Measurements from ENCODE around the gene PPP1R16B.

Gene PPP1R16B

GRCh38 chr20:38809942-38810341 is 4.4 kb downstream of the PPP1R16B start:
- Histone ChIP-seq H3K27me3 (ENCODE audit: control insufficient read depth, low read length) (no peaks in the 10 kb centered on the region), H3K36me3 (ENCODE audit: control insufficient read depth, low read length) (peaks cover 84% of the 10 kb centered on the region), H3K4me1 (ENCODE audit: control insufficient read depth, low read length) (peaks cover 77% of the 10 kb centered on the region), H3K4me2 (ENCODE audit: low read length) (peak overlapping the region; percentile 87), H3K27ac (ENCODE audit: low read depth, low read length) (no peak overlapping the region), H3K79me2 (ENCODE audit: control insufficient read depth, low read length) (peaks cover 93% of the 10 kb centered on the region), H3K4me3 (ENCODE audit: low read length) (peak overlapping the region; percentile 18; the same call in 1 of the 2 replicates), H4K20me1 (ENCODE audit: control insufficient read depth, insufficient read depth, low read depth, low read length) (peaks cover 41% of the 10 kb centered on the region), H3F3A (ENCODE audit: control insufficient read depth, insufficient read depth) (0 out of 2 replicates have a peak, but pooled peaks cover 2% of the 10 kb centered on the region), H3K9me2 (replicated peaks; ENCODE audit: control insufficient read depth, low read length) (no peaks in the 10 kb centered on the region), H3K9me3 (ENCODE audit: control insufficient read depth, insufficient read depth, low read length) (no peaks in the 10 kb centered on the region)
- TF ChIP-seq CTCF (IDR thresholded peaks at IDR 0.05; ENCODE audit: low read depth, low read length, poor library complexity, severe bottlenecking) (no peak), EZH2phosphoT487 (IDR thresholded peaks at IDR 0.05; ENCODE audit: borderline replicate concordance, low read length) (no peak)

GRCh38 chr20:38810926-38811630 is 5.6 kb downstream of the PPP1R16B start:
- Histone ChIP-seq H3K4me1 (ENCODE audit: control insufficient read depth, low read length) (peaks cover 74% of the 10 kb centered on the region), H3F3A (ENCODE audit: control insufficient read depth, insufficient read depth) (0 out of 2 replicates have a peak, but pooled peaks cover 2% of the 10 kb centered on the region), H4K20me1 (ENCODE audit: control insufficient read depth, insufficient read depth, low read depth, low read length) (peaks cover 48% of the 10 kb centered on the region), H3K4me3 (ENCODE audit: low read length) (peak overlapping the region; percentile 18; the same call in 1 of the 2 replicates), H3K27ac (ENCODE audit: low read depth, low read length) (no peak overlapping the region), H3K27me3 (ENCODE audit: control insufficient read depth, low read length) (no peaks in the 10 kb centered on the region), H3K4me2 (ENCODE audit: low read length) (peak overlapping the region; percentile 29), H3K36me3 (ENCODE audit: control insufficient read depth, low read length) (peaks cover 90% of the 10 kb centered on the region), H3K79me2 (ENCODE audit: control insufficient read depth, low read length) (peaks cover 99% of the 10 kb centered on the region), H3K9me2 (replicated peaks; ENCODE audit: control insufficient read depth, low read length) (no peaks in the 10 kb centered on the region), H3K9me3 (ENCODE audit: control insufficient read depth, insufficient read depth, low read length) (no peaks in the 10 kb centered on the region)
- no peak for TF ChIP-seq CTCF (IDR thresholded peaks at IDR 0.05; ENCODE audit: low read depth, low read length, poor library complexity, severe bottlenecking)
- TF ChIP-seq EZH2phosphoT487 (IDR thresholded peaks at IDR 0.05; ENCODE audit: borderline replicate concordance, low read length), result no peak

- peaks cover 52% of the 10 kb centered on the region for H4K20me1 ChIP-seq (ENCODE audit: control insufficient read depth, insufficient read depth, low read depth, low read length)
- peaks cover 80% of the 10 kb centered on the region for H3K4me1 ChIP-seq (ENCODE audit: control insufficient read depth, low read length)
- no peaks in the 10 kb centered on the region for H3K9me2 ChIP-seq (replicated peaks; ENCODE audit: control insufficient read depth, low read length)
- no peaks in the 10 kb centered on the region for H3K27me3 ChIP-seq (ENCODE audit: control insufficient read depth, low read length)
- peaks cover 93% of the 10 kb centered on the region for H3K36me3 ChIP-seq (ENCODE audit: control insufficient read depth, low read length)
- H3K79me2 ChIP-seq (ENCODE audit: control insufficient read depth, low read length), result peaks cover 99% of the 10 kb centered on the region
- peak overlapping the region; percentile 28; the same call in 1 of the 2 replicates for H3K27ac ChIP-seq (ENCODE audit: low read depth, low read length)
- peak overlapping the region; percentile 29 for H3K4me2 ChIP-seq (ENCODE audit: low read length)
- no peak overlapping the region for H3K4me3 ChIP-seq (ENCODE audit: low read length)
- H3K9me3 ChIP-seq (ENCODE audit: control insufficient read depth, insufficient read depth, low read length), result no peaks in the 10 kb centered on the region
- no peak for TF ChIP-seq EZH2phosphoT487 (IDR thresholded peaks at IDR 0.05; ENCODE audit: borderline replicate concordance, low read length)
- no peak for TF ChIP-seq CTCF (IDR thresholded peaks at IDR 0.05; ENCODE audit: low read depth, low read length, poor library complexity, severe bottlenecking)
- 0 out of 2 replicates have a peak, but pooled peaks cover 2% of the 10 kb centered on the region for H3F3A ChIP-seq (ENCODE audit: control insufficient read depth, insufficient read depth)
Measured at GRCh38 chr20:38811769-38812168, 6.3 kb downstream of the PPP1R16B start.
